Hepatocyte (in vitro differentiated cells): ENCODE data around the gene STYK1. TPM values are rescaled to one million over a fixed set of nuclear protein-coding genes. Genes with fewer than 3 reads are reported as not detected.

Experiments used
- DNase-seq: peaks from one replicate; pipeline ENCODE4 v3.0.0-alpha.2; 2016; ENCODE audit warnings: low spot score
- H2AFZ ChIP-seq: fragments of 200-600 bp; sonication (generic); 2 replicates; pipeline ENCODE4 v1.6.0; 2016; ENCODE audit warnings: antibody characterized with exemption, mild to moderate bottlenecking
- H3K27ac ChIP-seq: fragments of 200-600 bp; sonication (generic); 2 replicates; pipeline ENCODE4 v1.5.1; 2016; ENCODE audit warnings: mild to moderate bottlenecking
- H3K27me3 ChIP-seq: fragments of 200-600 bp; sonication (generic); 2 replicates; pipeline ENCODE4 v1.6.1; 2016
- H3K36me3 ChIP-seq: fragments of 200-600 bp; sonication (generic); replicated peaks from 2 replicates; pipeline ENCODE4 v1.5.1; 2016; ENCODE audit warnings: low read depth; ENCODE audit not compliant: insufficient read depth
- H3K4me1 ChIP-seq: fragments of 200-600 bp; sonication (generic); 2 replicates; pipeline ENCODE4 v1.5.1; 2016; ENCODE audit warnings: mild to moderate bottlenecking, moderate library complexity; ENCODE audit not compliant: insufficient read depth
- H3K4me2 ChIP-seq: fragments of 200-600 bp; sonication (generic); 2 replicates; pipeline ENCODE4 v1.6.0; 2016
- H3K4me3 ChIP-seq: fragments of 200-600 bp; sonication (generic); 2 replicates; pipeline ENCODE4 v1.5.1; 2016; ENCODE audit warnings: mild to moderate bottlenecking
- H3K79me2 ChIP-seq: fragments of 200-600 bp; sonication (generic); 2 replicates; pipeline ENCODE4 v1.6.0; 2017; ENCODE audit warnings: mild to moderate bottlenecking
- H3K9me2 ChIP-seq: fragments of 200-600 bp; sonication (generic); replicated peaks from 2 replicates; pipeline ENCODE4 v1.6.0; 2017; ENCODE audit warnings: mild to moderate bottlenecking; ENCODE audit not compliant: insufficient read depth
- H3K9me3 ChIP-seq: fragments of 200-600 bp; sonication (generic); 2 replicates; pipeline ENCODE4 v1.5.1; 2016; ENCODE audit warnings: low read depth, mild to moderate bottlenecking
- H4K20me1 ChIP-seq: fragments of 200-600 bp; sonication (generic); 2 replicates; pipeline ENCODE4 v1.6.0; 2016; ENCODE audit warnings: mild to moderate bottlenecking; ENCODE audit not compliant: insufficient read depth, poor library complexity, severe bottlenecking
- EZH2 ChIP-seq: fragments of 200-600 bp; sonication (generic); IDR thresholded peaks from 2 replicates; pipeline ENCODE4 v1.6.1; 2016; ENCODE audit warnings: antibody characterized with exemption, mild to moderate bottlenecking, borderline replicate concordance
- EZH2phosphoT487 ChIP-seq: fragments of 200-600 bp; sonication (generic); IDR thresholded peaks from one replicate; pipeline ENCODE4 v1.6.1; 2018; ENCODE audit warnings: antibody characterized with exemption, mild to moderate bottlenecking, low read depth, moderate library complexity; ENCODE audit not compliant: unreplicated experiment, severe bottlenecking
- WGBS: methylation state at CpG from one replicate; pipeline ENCODE4 v1.1.6; 2016; ENCODE audit warnings: low lambda C conversion rate; ENCODE audit errors: missing lambda C conversion rate; 5-methylcytosine and 5-hydroxymethylcytosine counted together
- polyA plus RNA-seq: library from polyadenylated mRNA; unstranded; fragments of >200 nt; fragmentation: Nextera tagmentation; extraction: Ambion mirVana; gene quantifications from 2 replicates; pipeline ENCODE4 v1.2.1, GENCODE V29; 2016
- total RNA-seq: library from RNA; depleted of rRNA; stranded (reverse); fragments of >200 nt; gene quantifications from 2 replicates; pipeline ENCODE4 v1.2.3, GENCODE V29; 2014
- TF ChIP-seq, protein P1 (sequence below): fragments of 200-600 bp; sonication (generic); IDR thresholded peaks from 2 replicates; pipeline ENCODE4 v1.5.1; 2016; ENCODE audit warnings: antibody characterized with exemption, mild to moderate bottlenecking; ENCODE audit not compliant: poor library complexity

Gene STYK1
- total and polyA plus RNA-seq, 2 experiments from 2014 or later, result 0.58 to 3.6 TPM

DNA sequence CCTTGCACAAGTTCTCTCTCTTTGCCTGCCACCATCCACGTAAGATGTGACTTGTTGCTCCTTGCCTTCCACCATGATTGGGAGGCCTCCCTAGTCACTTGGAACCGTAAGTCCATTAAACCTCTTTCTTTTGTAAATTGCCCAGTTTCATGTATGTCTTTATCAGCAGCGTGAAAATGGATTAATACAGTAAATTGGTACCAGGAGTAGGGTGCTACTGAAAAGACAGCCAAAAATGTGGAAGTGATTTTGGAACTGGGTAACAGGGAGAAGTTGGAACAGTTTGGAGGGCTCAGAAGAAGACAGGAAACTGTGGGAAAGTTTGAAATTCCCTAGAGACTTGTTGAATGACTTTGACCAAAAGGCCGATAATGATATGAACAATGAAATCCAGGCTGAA lies 27.9 kb downstream of the STYK1 start:
- no peaks in the 10 kb centered on the region for H3K27me3 ChIP-seq
- no peaks in the 10 kb centered on the region for H4K20me1 ChIP-seq
- no peaks in the 10 kb centered on the region for H3K9me2 ChIP-seq
- no peak for TF ChIP-seq EZH2phosphoT487
- no peak for TF ChIP-seq EZH2
- TF ChIP-seq, protein P1, sequence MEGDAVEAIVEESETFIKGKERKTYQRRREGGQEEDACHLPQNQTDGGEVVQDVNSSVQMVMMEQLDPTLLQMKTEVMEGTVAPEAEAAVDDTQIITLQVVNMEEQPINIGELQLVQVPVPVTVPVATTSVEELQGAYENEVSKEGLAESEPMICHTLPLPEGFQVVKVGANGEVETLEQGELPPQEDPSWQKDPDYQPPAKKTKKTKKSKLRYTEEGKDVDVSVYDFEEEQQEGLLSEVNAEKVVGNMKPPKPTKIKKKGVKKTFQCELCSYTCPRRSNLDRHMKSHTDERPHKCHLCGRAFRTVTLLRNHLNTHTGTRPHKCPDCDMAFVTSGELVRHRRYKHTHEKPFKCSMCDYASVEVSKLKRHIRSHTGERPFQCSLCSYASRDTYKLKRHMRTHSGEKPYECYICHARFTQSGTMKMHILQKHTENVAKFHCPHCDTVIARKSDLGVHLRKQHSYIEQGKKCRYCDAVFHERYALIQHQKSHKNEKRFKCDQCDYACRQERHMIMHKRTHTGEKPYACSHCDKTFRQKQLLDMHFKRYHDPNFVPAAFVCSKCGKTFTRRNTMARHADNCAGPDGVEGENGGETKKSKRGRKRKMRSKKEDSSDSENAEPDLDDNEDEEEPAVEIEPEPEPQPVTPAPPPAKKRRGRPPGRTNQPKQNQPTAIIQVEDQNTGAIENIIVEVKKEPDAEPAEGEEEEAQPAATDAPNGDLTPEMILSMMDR, result no peak
- no peaks in the 10 kb centered on the region for H3K79me2 ChIP-seq
- DNase-seq, result no peak
- H3K4me1 ChIP-seq, result no peaks in the 10 kb centered on the region
- H2AFZ ChIP-seq, result no peak overlapping the region
- no peak overlapping the region for H3K4me3 ChIP-seq
- no peak overlapping the region for H3K27ac ChIP-seq
- no peak overlapping the region for H3K4me2 ChIP-seq
- no peaks in the 10 kb centered on the region for H3K36me3 ChIP-seq
- peaks cover 6% of the 10 kb centered on the region for H3K9me3 ChIP-seq
- 64% methylated on average over 4 of the region's 4 CpGs for WGBS

DNA sequence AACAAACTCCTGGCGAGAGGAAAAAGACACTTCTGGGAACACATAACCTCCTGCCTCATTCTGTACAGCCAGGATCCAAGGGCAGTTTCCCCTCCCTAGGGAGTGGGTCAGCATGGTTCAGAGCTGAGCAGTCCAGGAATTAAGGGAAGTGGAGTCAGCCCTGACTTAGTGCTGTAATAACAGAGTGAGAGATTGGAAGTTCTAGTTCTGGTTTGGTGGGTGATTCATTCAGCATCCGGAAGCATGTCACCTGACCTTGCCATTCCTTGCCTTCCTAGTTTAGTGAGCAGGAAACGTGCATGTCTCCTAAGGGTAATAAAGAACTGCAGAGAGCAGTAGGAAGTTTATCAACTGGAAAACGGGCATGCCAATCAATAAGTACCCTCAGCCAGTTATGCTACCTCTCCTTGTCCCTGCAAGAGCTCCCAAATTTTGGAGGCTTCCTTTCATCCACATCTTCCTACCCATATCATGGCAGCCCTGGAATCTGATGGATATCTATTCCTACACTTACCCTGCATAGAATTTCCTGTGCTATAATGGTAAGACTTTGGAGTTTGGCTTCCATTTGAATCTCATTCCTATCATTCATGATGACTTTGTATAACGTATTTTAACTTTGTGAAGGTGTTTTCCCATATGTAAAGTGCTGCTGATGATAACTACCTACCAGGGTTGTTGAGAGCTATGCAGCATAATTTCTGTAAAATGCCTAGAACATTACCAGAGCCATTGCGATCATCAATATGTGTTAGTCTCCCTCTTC lies 31.9 kb downstream of the STYK1 start:
- 75% methylated on average over 6 of the region's 6 CpGs for WGBS
- no peaks in the 10 kb centered on the region for H3K4me1 ChIP-seq
- H3K9me2 ChIP-seq, result no peaks in the 10 kb centered on the region
- no peak overlapping the region for H3K4me3 ChIP-seq
- peaks cover 6% of the 10 kb centered on the region for H3K9me3 ChIP-seq
- no peaks in the 10 kb centered on the region for H3K79me2 ChIP-seq
- no peak overlapping the region for H3K27ac ChIP-seq
- DNase-seq, result no peak
- H3K4me2 ChIP-seq, result no peak overlapping the region
- H2AFZ ChIP-seq, result no peak overlapping the region
- H3K36me3 ChIP-seq, result no peaks in the 10 kb centered on the region
- no peaks in the 10 kb centered on the region for H4K20me1 ChIP-seq
- no peaks in the 10 kb centered on the region for H3K27me3 ChIP-seq
- TF ChIP-seq EZH2 (no peak), EZH2phosphoT487 (no peak)
- TF ChIP-seq, protein P1, result no peak

DNA sequence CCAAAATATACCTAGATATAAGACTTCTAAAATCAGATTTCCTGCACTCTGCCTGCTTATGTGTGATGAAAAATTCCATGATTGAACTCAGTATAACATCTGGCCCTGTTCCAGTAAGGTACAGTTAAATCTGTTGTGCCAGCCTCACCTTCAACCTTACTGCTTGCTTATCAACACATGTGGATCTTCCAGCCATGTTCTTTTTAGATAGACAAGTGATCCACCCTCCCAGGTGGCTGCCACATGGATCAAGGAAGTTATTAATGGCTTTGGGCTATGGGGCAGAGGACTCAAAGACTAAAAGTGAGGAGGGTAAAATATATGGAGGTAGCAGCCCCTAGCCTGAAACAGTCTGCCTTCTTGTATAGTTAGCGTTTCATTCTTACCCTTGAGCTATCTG lies 35.1 kb downstream of the STYK1 start:
- H3K27ac ChIP-seq, result no peak overlapping the region

More for the DNA sequence above, 35.1 kb downstream of the STYK1 start:
- Histone ChIP-seq H3K4me3 (no peak overlapping the region), H3K4me2 (no peak overlapping the region), H3K9me2 (no peaks in the 10 kb centered on the region), H3K79me2 (no peaks in the 10 kb centered on the region), H3K9me3 (no peaks in the 10 kb centered on the region), H4K20me1 (no peaks in the 10 kb centered on the region), H3K4me1 (peaks cover 4% of the 10 kb centered on the region), H2AFZ (no peak overlapping the region), H3K36me3 (no peaks in the 10 kb centered on the region), H3K27me3 (no peaks in the 10 kb centered on the region)
- WGBS, result 96% methylated on average over 1 of the region's 1 CpG
- TF ChIP-seq, protein P1, result no peak
- TF ChIP-seq EZH2, result no peak
- no peak for TF ChIP-seq EZH2phosphoT487
- DNase-seq, result no peak
